GM18951 (cell line): Measurements from ENCODE around the gene SV2C.

Source experiments
- POLR2A ChIP-seq: IDR thresholded peaks from 4 replicates; pipeline ENCODE4 v1.6.1; 2011; ENCODE audit warnings: mild to moderate bottlenecking; ENCODE audit not compliant: insufficient read length, insufficient read depth; ENCODE audit errors: extremely low read depth
- in situ Hi-C: fragments of 300-500 bp; cut with MboI; formaldehyde crosslinking; loops from one replicate; pipeline ENCODE4 v1.12.0; 2022; ENCODE audit warnings: low sequenced_read_pairs, mixed read lengths, inconsistent platforms; ENCODE audit not compliant: unreplicated experiment

Gene SV2C

DNA sequence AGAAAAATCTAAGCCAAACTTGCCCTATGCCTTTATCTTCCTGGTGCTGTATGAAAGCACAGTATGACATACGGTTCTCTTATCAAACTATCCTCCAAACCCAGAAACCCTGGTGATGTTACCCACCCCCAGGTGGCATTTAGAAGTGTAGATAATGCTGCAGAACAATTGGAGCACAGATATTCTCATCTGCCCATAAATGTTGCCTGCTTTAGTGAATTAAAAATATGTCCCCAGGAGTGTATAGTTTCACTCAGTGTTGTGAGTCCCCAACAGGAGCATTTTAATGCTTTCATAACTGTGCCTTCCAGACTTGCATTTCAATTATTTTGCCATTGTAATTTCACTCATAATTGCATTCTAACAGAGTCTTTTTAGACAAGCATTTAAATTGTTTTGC is 50.8 kb downstream of the SV2C start:
- in situ Hi-C loops: no loop called here
- no peak for TF ChIP-seq POLR2A

DNA sequence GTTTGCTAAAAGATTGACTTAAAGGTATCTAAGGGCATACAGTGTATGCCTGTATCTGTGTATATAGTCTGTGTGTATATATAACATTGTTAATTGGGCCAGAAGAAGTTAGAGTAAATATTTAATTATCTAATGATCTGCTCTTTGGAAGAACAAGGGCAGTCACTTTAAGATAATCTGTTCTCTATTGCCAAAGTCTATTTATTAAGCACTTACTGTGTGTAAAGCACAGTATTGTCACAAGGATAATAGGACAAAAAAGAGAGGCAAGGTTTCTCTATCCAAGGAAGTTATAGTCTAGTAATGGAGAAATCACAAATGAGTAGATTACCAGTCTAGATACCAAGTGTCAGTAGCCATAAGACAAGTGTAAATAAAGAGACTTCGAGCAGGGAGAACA is 51.5 kb downstream of the SV2C start:
- in situ Hi-C loops: no loop called here
- TF ChIP-seq POLR2A: no peak

- no peak for TF ChIP-seq POLR2A
- in situ Hi-C loops: no loop called here
Observed at GRCh38 chr5:76137887-76138542, 54.8 kb downstream of the SV2C start.

DNA sequence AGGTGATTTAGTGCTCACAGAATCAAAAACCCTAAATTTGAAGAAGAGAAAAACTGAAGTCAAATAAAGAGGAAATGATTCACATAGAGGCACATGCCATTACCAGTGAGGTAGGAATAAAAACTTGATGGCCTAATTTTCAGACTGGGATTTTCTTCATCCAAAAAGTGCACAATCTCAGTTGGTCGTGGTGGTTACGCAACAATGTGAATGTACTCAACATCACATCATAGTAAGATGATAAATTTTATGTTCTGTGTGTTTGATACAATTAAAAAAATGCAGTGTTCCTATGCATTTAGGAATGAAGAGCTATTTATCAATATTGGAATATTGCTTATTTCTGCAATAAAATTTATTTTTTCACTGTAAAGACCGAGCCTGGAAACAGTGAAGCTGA is 60.7 kb downstream of the SV2C start:
- in situ Hi-C loops: no loop called here
- TF ChIP-seq POLR2A: no peak

DNA sequence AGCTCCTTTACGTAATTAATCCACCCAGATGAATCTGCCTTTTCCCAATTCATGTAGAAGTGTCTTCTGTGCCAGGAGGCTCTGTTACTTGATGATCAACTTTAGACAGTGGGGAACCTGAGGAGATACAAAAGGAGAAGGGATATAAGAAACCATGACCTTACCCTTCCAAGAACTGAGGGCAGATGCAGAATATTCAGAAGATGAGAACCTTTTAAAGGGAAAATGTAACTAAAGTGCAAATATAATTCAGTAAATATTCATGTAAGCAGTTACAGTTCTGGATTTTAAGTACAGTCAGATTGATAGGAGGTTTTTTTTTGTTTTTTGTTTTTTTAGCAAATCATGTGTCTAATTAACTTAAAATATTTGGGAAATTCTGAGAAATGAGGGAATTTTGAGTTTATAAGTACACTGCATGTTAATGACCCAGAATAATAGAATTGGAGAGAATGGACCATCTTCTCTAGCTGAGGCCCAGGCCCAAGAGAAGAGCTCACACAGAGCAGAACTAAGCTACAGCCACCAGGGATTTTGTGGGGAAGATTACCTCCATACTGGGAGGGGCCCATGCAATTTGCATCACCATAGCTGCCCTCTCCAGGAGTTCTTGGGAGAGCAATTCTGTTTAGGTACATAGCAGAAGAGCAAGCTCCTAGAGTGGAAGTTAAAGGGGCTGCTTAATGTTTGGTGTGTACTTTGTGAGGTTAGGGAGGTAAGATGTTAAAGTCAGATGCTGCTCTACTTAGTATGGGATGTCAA is 61.5 kb downstream of the SV2C start:
- in situ Hi-C loops: no loop called here
- no peak for TF ChIP-seq POLR2A

DNA sequence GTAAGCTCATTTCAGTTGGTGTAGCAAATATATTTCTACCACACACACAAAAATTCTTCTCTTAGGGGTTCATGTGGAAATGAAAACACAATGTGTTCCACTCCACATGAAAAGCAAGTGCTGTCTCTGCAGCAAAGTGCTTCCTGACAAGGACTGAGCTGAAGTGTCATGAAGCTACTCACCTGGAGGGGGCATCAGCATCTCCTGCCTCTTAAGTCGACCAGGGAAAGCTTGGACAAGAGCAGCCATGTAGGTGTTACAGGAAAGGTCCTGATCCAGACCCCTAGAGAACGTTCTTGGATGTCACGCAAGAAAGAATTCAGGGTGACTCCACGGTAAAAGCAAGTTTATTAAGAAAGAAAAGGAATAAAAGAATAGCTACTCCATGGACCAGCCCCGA is 62.8 kb downstream of the SV2C start:
- no peak for TF ChIP-seq POLR2A
- in situ Hi-C loops: no loop called here

- no peak for TF ChIP-seq POLR2A
Observed at GRCh38 chr5:76149636-76150035, 66.5 kb downstream of the SV2C start.

DNA sequence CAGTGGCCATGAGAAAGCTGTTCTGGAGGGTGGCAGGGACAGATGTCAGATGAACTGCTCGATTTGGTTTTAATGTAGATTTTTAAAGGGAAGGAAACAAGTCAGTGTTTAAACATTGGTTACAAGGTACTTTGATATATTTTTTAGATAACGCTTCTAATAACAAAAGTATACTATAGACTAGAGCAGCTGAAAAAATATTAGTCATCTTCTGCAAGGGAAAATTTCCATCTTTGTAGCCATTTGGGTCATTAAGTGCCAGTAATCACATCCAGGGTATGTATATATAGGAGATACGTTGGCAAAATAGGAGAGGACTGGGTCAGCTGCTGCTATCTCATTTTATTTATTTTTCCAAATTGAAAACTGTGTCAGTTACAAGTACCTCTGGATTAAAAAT is 69.0 kb downstream of the SV2C start:
- TF ChIP-seq POLR2A: no peak
- in situ Hi-C loops: no loop called here

More at GRCh38 chr5:76149636-76150035, 66.5 kb downstream of the SV2C start:
- in situ Hi-C loops: no loop called here

- no peak for TF ChIP-seq POLR2A
- in situ Hi-C loops: no loop called here
Observed at GRCh38 chr5:76152700-76153099, 69.5 kb downstream of the SV2C start.

DNA sequence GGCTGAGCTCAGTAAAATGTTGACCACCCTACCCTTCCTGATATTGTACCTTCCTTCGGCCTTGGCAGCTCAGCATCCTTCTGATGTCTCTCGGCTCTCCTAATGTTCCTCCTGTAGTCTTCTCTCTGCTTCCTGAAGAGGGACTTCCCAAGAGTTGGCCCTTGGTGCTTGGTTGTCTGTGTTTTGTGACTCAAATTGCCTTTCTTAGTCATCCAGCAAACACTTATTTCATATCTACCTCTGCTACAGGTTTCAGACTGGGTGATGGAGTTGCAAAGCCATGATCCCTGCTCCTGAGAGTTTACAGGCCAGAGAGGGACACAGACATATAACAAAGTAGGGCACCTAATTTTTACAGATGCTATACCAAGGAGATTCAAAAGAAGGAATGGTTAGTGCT is 70.1 kb downstream of the SV2C start:
- in situ Hi-C loops: no loop called here

DNA sequence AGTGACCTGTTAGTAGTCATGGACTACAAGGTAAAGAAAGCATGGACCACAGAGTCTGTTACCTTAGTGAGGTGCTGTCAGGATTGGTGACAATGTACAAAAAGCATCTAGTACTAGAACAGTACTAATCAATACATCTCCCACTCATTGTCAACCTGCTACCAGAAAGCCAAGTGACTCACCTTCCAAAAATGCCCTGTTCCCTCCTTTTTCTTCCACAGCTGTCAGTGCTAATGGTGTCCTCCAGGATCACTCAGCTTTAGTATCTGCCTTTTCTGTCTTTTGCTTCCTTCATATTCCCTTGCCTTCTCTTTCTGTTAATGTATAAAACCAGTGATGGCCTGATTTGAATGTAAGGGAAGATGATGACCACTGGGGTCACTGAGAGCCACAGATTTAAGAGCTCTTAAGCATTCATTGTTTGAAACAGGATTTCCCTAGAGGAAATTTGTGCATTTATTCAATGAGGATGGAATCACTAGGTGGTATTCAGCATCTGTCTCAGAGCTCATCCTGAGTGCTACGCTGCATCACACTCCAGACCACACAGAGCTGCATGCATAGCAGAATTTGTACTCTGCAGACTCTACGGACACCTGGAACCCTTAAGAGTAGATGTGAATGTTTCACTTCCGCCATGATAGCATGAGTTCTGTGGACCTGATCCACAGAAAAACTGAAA is 71.0 kb downstream of the SV2C start:
- no peak for TF ChIP-seq POLR2A
- in situ Hi-C loops: no loop called here

More for the DNA sequence above, 70.1 kb downstream of the SV2C start:
- no peak for TF ChIP-seq POLR2A

DNA sequence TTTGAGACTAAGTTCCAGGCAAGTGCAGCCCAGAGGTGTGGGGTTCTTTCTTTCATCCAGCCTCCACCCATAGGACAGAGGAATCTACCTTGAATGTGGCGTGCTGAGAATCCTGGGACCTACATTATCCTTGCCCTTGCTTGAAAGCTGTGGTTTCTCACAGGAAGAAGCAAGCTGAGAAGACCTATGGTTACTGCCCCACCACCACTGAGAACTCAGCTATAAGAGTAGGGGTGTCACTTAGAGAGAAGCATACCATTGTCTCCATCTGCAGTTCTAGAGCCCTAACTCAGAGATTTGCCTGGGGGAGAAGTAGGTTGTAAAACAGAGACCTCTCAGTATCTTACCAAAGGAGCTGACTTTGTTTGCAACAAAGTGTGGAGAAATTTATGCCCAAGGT is 72.4 kb downstream of the SV2C start:
- in situ Hi-C loops: no loop called here
- no peak for TF ChIP-seq POLR2A

DNA sequence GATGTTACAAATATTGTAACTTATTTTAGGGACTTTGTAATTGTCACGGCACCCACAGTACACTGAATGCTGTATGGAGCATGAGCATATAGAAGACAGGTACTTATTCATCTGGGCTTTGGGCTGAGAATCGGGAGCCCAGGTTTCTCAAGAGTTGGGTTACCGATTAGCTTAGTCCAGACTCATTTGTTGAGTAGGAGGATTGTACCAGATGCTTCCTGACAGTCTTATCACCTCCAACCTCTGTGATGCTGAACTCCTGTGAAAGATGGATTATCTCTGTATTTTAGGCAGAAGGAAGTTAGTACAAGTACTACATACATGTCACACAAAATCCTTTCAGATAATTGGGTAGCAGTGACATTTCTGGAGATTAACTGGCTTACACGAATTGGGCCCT is 79.2 kb downstream of the SV2C start:
- in situ Hi-C loops: no loop called here
- TF ChIP-seq POLR2A: no peak
